Fibroblast of upper back skin (primary cell): ENCODE measurements around the gene SLC22A6.

Experiments
- DNase-seq: peaks from one replicate; pipeline ENCODE4 v3.0.0-alpha.2; 2013

The SLC22A6 gene, protein sequence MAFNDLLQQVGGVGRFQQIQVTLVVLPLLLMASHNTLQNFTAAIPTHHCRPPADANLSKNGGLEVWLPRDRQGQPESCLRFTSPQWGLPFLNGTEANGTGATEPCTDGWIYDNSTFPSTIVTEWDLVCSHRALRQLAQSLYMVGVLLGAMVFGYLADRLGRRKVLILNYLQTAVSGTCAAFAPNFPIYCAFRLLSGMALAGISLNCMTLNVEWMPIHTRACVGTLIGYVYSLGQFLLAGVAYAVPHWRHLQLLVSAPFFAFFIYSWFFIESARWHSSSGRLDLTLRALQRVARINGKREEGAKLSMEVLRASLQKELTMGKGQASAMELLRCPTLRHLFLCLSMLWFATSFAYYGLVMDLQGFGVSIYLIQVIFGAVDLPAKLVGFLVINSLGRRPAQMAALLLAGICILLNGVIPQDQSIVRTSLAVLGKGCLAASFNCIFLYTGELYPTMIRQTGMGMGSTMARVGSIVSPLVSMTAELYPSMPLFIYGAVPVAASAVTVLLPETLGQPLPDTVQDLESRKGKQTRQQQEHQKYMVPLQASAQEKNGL

DNA sequence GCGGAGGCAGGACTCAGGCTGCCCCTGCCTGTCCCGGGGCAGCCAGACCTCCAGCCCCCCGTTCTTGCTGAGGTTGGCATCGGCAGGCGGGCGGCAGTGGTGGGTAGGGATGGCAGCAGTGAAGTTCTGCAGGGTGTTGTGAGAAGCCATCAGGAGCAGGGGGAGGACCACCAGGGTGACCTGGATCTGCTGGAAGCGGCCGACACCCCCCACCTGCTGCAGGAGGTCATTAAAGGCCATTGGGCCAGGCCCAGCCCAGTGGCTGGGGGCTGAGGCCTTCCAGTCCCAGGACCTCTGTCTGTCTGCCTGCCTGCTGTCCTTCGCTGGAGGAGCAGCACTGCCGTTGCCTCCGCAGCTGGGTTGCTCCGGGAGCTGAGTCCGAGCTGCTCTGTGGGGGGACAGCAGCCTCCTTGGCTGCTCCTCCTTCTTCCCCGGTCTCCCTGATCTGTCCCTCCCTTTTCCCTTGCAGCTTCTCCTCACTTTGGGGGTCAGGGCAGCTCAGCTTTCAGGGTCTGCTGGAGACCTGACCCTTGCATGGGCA, at the start of gene SLC22A6:
Gene SLC22A6 (minus strand): TSS at position 517 of the 541 bp plus-strand sequence. CDS start 277 bp downstream, at position 240.
- DNase-seq, result no peak

DNA sequence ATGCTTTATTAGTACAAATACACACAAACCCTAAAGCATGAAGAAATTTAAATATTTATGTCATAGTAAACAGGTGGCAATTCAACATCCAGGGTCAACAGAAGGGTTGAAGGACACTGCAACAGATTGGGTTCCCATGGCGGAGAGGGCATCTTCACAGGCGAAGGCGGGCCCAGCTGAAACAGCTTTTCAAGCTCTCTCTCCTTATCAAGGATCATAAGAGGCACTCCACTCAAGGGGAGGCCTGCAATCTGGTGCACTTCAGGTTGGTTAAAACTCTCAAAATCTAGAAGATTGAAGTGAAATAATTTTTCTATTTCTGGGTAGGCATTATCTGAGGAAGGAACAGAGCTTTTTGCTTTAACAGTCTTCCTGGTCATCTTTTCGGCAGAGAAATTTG, 47.7 kb upstream of the SLC22A6 start:
- DNase-seq, result no peak

DNA sequence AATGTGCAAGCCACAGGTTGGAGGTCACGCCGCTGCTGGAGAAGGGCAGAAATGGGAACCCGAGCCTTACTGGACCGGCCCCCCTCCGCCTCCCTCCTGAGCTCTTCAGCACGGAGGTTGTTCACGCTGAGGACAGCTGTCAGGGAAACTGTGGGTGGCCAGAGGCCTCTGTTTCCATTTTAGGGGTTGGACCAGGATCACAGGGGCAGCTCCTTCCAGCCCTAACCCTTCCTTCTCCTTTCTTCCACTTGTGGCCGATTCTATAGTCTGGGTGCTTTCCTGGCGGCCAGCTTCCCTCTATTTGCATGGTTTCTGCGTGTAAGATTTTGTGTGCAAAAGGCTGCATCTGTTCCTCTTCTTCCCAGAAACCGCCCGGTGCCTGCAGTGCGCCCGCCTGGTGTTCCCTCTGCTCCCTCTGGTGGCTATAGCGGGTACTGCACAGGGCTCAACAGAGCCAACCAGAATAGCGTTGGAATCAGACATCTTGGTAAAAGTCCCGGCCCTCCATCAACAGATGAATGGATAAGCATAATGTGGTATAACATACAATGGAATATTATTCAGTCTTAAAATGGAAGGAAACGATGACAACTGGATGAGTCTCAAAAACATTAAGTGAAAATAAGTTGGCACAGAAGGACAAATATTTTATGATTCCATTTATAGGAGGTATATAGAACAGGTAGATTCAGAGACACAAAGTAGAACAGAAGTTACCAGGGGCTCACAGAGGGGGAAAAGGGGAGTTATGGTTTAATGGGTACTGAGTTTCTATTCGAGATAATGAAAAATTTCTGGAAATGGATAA, 39.3 kb upstream of the SLC22A6 start:
- DNase-seq, result peak; percentile 70

DNA sequence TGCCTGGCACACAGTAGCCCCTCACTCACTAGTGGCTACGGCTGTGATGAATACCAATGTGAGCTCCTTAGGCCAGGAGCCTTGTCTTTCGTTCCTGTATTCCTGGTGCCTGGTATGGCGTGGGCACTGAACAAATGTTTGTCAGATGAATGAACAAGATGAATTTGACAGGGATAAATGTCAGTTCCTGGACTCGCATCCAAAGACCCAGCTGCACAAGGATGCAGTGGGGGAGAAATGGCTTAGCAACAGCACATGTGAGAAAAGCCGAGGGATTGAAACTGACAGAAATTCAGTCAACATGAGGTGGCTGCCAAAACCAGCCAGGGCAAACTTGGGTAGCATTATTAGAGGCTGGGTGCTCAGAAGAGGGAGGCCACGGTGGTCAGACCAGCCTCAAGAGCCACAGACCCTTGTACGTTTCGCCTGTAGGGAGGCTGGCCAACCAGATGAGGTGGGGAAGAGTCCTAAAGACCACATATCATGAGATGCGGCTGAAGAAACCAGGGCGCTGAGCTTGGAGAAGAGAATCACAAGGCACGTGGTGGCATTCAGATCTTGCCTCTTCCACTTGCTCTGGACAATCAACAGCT, 38.6 kb upstream of the SLC22A6 start:
- DNase-seq, result no peak

DNA sequence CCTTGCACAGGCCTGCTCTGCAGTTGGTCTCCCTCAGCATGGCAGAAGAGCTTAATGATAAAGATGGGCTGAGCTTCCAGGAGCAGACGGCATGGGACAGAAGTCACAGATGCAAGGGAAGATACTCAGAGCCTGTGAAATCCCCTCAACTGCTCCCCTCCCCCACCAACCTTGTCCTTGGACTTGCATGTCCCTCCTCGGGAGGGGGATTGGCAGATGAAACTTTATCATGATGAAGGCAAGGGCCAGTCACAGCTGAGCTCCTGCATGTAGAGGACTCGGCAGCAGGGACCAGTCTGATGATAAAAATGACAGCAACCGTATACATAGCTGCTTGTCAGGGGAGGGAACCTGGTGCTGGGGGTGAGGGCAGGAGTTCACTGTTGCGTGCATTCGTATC, 37.7 kb upstream of the SLC22A6 start:
- DNase-seq, result no peak

DNA sequence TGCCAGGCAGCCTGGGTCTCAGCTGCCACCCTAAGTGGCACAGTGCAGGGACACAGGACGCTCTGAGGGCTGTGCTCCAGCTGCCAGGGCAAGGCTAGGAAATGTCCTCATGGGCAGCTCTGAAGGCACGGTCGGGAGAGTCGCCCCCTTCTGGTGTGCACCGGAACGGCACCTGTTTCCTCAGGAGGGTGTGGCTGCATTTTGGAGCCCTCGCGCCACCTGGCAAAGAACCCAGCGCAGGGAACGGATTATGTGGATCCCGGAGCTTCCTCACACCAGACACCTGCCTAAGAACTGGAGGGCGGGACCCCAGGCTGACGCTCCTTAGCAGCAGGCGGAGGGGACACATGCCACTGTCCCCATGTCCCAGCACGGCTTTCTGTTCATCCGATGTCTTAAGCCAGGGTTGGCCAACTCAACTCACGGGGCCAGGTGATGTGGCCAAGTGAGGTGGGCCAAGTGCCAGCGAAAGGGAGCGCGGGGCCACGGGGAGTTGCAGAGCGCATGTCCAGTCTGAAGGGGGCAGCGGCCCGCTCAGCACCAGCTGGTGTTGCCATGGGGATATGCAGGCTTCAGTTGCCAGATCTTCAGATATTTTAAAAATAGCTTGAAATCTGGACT, 36.0 kb upstream of the SLC22A6 start:
- DNase-seq, result no peak

DNA sequence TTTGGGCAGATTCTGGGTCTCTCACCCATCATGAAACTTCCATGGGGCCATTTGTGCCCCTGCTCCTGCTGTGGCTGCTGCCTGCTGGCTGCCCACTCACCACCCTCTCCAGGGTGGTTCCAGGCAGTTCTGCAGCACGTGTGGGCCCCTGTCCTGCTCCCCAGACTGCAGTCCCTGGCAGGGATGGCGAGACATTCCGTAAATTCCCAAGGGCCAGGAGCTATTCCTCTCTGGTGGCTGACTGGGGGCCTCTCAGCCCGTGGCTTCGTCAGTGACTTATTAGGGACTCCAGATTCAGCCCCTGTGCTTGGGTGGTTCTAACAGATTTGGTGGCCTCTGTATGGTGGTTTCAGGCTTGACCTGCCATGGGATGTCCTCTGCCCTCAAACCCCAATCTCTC, 34.7 kb upstream of the SLC22A6 start:
- DNase-seq, result no peak

DNA sequence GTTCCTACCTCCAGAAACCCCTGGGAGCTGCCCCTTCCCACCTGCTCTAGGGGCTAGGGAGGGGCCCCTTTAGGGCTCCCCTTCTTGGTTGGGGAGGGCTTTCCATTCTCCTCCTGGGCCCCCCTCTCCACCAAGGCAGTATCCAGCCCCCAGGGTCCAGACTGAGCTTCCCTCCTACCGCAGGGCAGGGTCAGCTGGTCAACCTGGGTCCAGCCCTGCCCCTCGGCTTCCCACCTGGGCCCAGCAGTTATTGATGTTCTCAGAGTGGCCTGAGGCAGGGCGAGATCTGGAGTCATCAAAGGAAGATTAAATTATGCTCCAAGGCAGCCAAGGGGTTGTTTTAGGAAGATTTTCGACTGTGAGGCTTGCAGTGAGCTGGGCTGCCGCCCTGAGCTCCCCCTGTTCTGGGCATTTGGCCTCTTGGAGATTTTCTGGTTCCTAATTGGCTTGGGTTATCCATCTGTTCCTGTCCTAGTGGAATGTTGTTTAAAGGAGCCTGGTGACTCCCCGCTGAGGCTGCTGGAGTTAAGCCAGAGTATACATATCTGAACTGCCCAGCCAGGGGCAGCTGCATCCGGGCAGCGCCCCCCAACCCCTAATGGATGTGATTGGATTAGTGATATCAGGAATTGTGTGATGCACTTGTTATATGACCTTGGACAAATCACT, 32.7 kb upstream of the SLC22A6 start:
- DNase-seq, result no peak

DNA sequence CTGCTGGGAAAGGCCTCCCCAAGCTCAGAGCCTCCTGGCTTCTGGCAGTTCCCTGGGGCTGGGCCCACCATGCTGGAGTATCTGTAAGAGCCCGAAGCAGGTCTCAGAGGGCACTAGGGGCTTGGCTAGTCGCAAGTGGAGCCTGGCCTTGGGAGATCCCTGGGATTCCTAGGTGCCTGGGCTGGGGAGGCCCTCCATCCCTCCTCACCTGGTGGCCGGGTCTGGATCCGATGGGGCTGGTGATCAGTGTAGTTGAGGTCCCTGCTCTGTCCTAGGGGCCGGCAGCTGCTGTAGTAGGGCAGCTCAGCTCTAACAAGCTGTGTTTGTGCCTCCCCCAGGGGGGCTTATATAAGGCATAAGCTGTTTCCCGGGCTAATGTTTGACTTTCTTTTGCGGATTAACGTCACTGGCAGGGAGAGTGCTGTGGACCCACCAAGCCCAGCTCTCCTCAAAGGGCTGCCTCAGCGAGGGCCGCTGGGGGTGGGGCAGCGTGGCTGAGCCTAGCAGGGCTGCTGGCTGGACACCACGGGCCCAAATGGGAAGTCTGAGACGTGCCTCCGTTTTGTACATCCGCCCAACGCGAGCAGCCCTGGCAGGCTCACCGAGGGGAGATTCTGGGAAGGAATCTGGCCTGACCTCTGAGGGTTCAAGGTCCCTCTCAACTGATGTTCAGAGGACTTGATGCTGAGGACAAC, 30.9 kb upstream of the SLC22A6 start, which contains the start of gene SLC22A8:
Gene SLC22A8 (minus strand): TSS at position 321 of the 695 bp plus-strand sequence. CDS start 883 bp downstream, outside the sequence.
- no peak for DNase-seq

DNA sequence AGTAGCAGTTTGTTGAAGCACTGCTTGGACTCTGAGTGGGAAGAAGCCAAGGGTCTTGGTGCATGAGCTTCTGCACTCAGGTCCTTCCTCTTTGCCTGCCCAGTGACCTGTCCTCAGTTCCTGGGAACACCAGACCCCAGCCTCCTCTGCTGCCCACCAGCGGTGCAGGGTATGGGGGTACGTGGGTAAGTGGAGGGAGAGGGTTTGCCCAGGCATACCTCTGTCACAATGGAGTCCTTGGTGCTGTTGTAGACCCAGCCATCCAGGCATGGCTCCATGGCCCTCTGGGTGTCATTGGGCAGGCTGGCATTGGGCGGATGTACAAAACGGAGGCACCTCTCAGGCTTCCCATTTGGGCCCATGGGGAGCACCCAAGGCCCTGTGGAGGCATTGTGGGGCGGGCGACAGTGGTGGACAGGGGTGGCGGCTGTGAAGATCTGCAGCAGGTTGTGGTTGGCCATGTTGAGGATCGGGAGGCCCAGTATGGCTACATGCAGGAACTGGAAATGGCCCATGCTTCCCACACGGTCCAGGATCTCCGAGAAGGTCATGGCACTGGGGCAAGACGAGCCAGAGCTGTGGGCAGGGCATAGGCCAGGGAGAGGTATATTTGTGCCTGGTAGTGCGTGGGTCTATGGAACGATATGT, 29.8 kb upstream of the SLC22A6 start:
- DNase-seq, result no peak

DNA sequence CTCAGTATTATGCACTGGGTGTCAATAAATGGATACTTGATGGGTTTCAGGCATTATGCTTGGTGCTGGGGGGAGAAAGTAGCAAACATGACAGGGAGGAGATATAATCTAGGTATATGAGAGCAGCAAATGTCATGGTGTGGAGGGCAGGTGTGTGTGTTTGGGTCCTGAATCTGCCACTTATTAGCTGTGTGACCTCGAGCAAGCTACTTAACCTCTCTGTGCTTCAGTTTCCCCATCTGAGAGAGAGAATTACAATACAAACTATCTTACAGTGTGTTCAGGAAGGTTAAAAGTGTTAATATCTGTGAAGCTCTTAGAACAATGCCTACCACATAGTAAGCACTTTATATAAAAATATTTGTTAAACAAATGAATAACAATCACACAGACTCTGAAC, 28.1 kb upstream of the SLC22A6 start:
- no peak for DNase-seq

DNA sequence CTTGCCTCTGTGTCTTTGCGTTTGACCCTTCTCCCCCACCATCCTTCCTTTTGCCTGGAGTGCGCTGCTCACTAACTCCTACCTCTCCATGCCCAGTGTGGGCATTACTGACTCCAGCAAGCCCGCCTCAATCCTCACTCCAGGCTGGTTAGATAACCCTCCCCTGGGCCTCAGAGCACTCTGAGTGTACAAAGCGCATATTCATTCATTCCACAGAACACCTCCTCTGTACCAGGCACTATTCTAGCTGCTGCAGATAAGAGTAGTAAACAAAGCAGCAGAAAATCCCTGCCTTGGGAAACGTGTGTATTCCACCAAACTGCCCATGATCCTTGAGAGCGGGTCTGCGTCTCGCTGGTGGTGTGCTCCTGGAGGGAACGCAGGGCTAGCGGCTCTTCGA, 27.7 kb upstream of the SLC22A6 start:
- no peak for DNase-seq

DNA sequence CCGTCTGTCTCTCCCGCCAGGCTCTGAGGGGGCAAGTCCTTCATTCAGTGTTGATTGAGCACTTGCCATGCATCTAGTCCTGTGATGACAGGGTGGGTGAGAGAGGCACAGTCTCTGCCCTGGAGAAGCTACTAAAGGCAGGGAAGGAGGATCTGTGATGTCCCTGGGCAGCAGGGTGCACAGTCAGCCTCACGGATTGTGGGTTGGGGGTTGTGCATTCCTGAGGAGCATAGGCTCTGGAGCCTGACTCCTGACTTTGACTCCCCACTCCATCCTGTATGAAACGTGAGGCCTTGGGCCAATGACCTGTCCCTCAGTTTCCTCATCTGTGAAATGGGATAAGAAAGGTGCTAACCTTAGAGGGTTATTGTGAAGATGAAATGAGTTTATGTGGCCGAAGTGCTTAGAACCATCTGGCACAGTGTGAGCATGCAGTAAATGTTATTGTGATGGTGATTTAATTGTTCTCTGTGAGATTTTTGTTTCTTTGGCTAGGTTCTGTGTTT, 26.2 kb upstream of the SLC22A6 start:
- DNase-seq, result no peak

DNA sequence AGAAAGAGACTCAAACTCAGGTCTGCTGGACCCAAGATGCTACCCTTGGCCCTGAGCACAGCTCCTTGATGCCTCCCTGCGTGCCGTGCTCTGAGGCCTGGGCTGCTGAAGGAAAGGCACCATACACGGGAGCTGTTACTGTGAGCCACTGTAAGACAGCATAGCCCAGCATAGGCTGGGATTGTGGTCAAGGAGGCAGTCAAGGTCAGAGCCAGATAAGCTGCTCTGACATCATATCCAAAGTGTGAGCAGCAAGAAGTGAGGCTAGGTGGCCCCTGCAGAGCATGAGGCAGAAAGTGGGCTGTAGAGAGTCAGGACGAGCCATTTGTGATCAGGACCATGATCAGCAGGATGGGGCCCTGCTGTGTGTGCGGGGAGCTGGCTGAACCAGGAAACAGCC, 23.2 kb upstream of the SLC22A6 start:
- no peak for DNase-seq

DNA sequence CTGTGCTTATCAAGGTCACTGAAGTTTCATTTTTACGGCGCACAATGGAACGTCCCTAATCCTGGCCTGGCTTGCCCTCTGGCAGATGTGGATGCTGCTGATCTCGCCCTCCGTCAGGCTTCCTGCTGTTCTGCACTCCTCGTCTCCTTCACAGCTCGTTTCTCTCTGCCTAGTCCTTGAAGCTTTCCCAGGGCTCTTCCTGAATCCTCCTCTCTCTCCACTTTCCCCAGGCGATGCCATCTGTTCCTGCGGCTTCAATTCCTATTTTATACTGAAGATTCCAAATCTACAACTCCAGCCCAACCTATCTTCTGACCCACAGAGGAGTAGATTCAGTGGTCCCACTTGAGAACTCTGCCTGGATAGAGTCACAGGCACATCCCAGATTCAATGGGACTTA, 16.7 kb upstream of the SLC22A6 start:
- no peak for DNase-seq

DNA sequence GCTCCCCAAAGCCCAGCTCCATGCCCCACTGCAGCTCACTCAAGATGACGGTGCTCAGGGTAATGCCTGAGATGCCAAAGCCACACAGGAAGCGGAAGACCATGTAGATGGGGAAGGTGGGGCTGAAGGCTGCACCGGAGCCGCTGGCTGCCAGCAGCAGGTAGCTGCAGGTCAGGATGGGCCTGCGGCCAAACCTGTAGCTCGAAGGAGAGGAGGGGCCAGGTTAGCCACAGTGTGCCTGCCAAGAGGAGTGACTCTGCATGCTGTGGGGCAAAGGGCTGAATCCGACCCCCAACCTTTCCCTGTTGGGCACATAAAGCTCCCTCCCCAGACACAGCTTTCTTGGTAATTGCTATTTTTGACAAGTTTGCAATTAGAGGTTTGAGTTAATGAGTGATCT, 14.9 kb upstream of the SLC22A6 start:
- DNase-seq, result no peak

DNA sequence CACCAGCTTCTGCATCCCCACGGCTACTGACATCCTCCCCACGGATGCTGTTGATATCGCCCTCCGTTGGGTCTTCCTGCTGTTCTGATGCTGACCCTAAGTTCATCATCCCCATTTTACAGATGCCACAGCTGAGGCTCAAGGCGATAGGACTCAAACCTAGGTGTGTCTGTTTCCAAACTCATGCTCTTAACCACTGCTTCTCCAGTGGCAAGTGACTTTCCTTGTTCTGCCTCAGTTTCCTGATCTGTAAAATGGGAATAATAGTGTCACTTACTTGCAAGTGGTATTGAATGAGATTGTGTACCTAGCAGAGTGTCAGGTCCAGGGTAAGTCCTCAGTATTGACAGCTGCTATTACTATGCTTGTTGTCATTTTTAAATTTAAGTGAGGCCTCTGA, 14.4 kb upstream of the SLC22A6 start:
- no peak for DNase-seq

DNA sequence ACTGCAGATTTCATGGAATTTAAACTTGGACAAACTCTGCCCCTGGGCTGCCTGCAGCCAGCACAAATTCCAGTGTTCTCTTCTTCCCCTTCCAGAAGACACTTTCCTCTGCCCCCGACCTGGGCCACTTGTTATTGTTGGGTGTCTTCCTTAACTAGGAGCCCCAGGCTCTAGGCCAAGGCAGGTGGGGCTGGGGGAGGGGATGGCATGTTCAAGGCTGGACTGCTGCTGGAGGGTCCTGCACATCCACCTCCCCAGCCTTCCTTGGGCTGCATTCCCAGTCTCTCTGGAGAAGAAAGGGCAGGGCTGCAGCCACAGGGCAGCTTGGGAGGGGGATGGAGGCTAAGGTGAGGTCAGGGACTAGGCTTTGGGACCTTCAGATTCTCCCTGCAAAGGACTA, 11.5 kb upstream of the SLC22A6 start:
- no peak for DNase-seq

DNA sequence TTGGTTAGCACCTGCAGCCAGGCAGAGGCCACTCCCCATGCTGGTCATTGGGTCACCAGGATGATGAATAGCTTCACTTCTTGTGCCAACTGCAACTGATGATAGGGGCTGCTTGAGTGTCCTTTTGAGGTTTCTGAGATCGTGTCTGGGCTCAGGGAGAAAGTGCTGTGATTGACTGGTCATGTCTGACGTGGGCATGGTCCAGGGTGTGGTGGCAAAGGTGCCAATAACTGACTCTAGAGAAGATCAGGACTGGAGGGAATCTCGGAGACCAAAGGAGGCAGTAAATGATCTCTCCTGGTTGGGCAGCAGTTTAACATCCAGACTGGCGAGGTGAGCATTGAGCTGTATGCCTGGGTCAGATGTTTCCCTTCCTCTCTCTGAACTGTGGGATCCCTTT, 10.0 kb upstream of the SLC22A6 start:
- DNase-seq, result no peak

DNA sequence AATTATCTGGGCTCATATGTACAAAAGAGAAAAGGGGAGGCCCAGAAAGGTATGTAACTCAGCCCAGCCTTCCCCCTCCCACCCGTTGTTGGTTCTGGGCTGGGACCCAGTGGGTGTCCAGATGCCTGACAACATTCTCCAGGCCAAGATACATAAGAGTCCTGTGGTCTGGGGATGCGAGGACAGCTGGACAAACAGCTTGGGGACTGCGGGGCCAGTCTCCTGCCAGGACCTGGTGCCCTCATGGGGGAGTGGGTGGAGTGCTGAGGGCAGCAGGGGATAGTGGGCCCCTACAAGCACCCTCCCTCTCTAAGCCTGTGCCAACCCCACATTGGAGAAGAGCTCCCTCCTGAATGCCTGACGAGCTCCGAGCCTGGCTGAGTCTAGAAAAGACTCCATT, 3.5 kb upstream of the SLC22A6 start:
- DNase-seq, result no peak
